Progenitor cell of endocrine pancreas (in vitro differentiated cells): ENCODE data around the gene FRMD4A. TPM values are rescaled to one million over a fixed set of nuclear protein-coding genes. Genes with fewer than 3 reads are reported as not detected.

Source experiments
- DNase-seq: peaks from one replicate; pipeline ENCODE4 v3.0.0; 2021; ENCODE audit warnings: low spot score; ENCODE audit not compliant: unreplicated experiment
- H3K27ac Mint-ChIP-seq: 2 replicates; pipeline ENCODE4 v1.8.0; 2021; ENCODE audit warnings: mild to moderate bottlenecking, moderate library complexity, mixed read lengths
- H3K27me3 Mint-ChIP-seq: 2 replicates; pipeline ENCODE4 v1.8.0; 2021; ENCODE audit warnings: mixed read lengths
- H3K36me3 Mint-ChIP-seq: 2 replicates; pipeline ENCODE4 v1.8.0; 2022; ENCODE audit warnings: mixed read lengths; ENCODE audit not compliant: insufficient read depth
- H3K4me1 Mint-ChIP-seq: 2 replicates; pipeline ENCODE4 v1.8.0; 2021; ENCODE audit warnings: low read depth, mixed read lengths
- H3K4me3 Mint-ChIP-seq: 2 replicates; pipeline ENCODE4 v1.8.0; 2021; ENCODE audit warnings: low read depth, mild to moderate bottlenecking, moderate library complexity, mixed read lengths
- H3K9me3 Mint-ChIP-seq: 2 replicates; pipeline ENCODE4 v1.8.0; 2021; ENCODE audit warnings: low read depth, mixed read lengths
- total RNA-seq: library from RNA; stranded (reverse); gene quantifications from 2 replicates; pipeline ENCODE4 v1.2.1, GENCODE V29; 2021
- TF ChIP-seq, protein P1 (sequence below): fragments of 200-600 bp; sonication (generic); IDR thresholded peaks from one replicate; pipeline ENCODE4 v1.5.0; 2021; ENCODE audit warnings: antibody characterized with exemption, mild to moderate bottlenecking; ENCODE audit not compliant: unreplicated experiment

Gene FRMD4A
- total RNA-seq, 1 donor from 2014 or later = 42.2 TPM

DNA sequence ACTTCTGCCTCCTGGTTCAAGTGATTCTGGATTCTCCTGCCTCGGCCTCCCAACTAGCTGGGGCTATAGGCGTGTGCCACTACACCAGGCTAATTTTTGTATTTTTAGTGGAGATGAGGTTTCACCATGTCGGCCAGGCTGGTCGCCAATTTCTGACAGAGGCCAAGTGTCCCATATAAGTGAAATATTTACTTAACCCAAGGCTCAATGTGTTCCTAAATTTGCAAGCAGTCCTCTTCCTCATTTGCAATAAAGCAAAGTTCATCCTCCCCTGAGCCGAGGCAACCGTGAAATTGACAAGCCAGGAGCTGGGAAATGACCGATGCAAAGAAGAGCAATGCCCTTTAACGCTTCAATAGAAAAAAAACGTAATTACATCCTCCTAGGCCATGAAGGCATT is 347.7 kb downstream of the FRMD4A start:
- H3K4me3 Mint-ChIP-seq = no peak overlapping the region
- peaks cover 3% of the 10 kb centered on the region for H3K27me3 Mint-ChIP-seq
- H3K4me1 Mint-ChIP-seq = no peaks in the 10 kb centered on the region
- DNase-seq = no peak
- TF ChIP-seq, protein P1, sequence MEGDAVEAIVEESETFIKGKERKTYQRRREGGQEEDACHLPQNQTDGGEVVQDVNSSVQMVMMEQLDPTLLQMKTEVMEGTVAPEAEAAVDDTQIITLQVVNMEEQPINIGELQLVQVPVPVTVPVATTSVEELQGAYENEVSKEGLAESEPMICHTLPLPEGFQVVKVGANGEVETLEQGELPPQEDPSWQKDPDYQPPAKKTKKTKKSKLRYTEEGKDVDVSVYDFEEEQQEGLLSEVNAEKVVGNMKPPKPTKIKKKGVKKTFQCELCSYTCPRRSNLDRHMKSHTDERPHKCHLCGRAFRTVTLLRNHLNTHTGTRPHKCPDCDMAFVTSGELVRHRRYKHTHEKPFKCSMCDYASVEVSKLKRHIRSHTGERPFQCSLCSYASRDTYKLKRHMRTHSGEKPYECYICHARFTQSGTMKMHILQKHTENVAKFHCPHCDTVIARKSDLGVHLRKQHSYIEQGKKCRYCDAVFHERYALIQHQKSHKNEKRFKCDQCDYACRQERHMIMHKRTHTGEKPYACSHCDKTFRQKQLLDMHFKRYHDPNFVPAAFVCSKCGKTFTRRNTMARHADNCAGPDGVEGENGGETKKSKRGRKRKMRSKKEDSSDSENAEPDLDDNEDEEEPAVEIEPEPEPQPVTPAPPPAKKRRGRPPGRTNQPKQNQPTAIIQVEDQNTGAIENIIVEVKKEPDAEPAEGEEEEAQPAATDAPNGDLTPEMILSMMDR = no peak
- no peaks in the 10 kb centered on the region for H3K36me3 Mint-ChIP-seq
- H3K27ac Mint-ChIP-seq = no peak overlapping the region
- no peaks in the 10 kb centered on the region for H3K9me3 Mint-ChIP-seq

DNA sequence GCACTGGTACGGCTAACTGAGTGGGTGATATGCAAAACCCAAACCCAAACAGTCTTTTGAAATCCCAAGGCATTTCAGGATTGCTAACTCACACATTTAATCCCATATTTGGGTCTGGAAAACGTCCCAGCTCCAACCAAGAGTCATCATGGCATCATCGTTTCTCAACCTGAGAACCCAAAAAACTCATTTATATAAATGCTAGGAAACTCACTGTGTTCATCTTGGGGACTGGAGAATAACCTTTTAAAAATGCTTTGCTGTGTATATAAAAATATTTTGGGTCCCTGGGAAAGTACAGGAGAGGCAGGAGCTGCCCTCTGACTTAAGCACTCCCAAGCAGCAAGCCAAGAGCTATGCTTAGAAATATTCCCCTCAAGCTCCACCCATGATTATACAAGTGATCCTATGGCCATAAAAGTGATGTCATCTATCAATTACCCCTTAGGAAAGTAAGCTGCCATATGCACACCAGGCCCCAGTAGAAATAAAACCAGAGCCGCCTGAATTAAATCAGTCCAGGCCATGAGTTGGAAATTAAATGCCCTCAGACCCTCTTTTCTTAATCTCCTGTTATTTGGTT is 352.1 kb downstream of the FRMD4A start:
- Mint-ChIP-seq H3K9me3 (peaks cover 3% of the 10 kb centered on the region), H3K27me3 (peaks cover 6% of the 10 kb centered on the region), H3K4me1 (peaks cover 2% of the 10 kb centered on the region), H3K36me3 (no peaks in the 10 kb centered on the region), H3K4me3 (no peak overlapping the region), H3K27ac (no peak overlapping the region)
- TF ChIP-seq, protein P1 = no peak
- DNase-seq = no peak

DNA sequence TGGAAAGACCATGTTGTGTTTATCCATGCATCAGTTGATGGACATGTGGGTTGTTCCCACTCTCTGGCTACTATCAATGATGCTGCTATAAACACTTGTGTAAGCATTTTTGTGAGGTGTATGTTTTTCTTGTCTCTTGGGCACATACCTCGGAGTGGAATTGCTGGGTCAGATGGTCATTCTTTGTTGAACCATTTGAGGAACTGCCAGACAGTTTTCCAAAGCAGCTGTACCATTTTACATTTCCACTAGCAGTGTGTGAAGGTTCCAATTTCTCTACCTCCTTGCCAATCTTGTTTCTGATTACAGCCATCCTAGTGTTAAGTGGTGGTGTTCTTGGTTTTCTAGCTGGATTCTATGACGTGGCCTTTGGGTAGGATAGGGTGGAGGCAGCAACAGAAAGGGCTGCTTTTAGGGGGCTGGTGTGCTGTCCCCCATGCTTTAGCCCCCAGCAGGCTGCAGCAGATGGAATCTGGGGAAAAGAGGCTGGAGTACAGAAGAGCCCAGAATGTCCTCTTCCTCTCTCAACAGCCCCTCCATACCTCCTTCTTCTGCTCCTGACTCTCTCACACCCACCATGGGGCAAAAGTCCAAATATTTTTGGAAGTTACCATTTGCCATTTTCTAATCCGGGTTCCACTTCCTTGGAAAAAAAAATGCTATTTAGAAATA is 352.7 kb downstream of the FRMD4A start:
- H3K27me3 Mint-ChIP-seq = peaks cover 6% of the 10 kb centered on the region
- no peak overlapping the region for H3K4me3 Mint-ChIP-seq
- TF ChIP-seq, protein P1 = no peak
- DNase-seq = no peak
- H3K9me3 Mint-ChIP-seq = peaks cover 3% of the 10 kb centered on the region
- no peaks in the 10 kb centered on the region for H3K36me3 Mint-ChIP-seq
- no peak overlapping the region for H3K27ac Mint-ChIP-seq
- H3K4me1 Mint-ChIP-seq = peaks cover 2% of the 10 kb centered on the region

DNA sequence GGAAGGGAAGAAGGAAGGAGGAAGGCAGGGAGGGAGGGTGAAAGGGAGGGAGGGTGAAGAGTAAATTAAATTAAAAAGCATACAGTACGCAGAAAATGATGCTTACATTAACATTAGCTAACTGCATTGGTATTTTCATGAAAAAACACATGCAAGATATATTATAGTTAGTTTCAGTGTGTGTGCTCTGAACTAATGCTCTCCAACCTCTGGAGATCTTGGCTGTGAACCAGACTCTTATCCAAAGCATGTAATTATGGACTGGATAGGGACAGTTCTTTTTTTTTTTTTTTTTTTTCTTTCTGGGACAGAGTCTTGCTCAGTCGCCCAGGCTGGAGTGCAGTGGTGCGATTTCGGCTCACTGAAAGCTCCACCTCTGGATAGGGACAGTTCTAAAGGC is 357.0 kb downstream of the FRMD4A start:
- peaks cover 3% of the 10 kb centered on the region for H3K9me3 Mint-ChIP-seq
- no peaks in the 10 kb centered on the region for H3K36me3 Mint-ChIP-seq
- TF ChIP-seq, protein P1 = no peak
- H3K4me1 Mint-ChIP-seq = peaks cover 12% of the 10 kb centered on the region
- no peak for DNase-seq
- no peak overlapping the region for H3K4me3 Mint-ChIP-seq
- no peak overlapping the region for H3K27ac Mint-ChIP-seq
- peaks cover 15% of the 10 kb centered on the region for H3K27me3 Mint-ChIP-seq

DNA sequence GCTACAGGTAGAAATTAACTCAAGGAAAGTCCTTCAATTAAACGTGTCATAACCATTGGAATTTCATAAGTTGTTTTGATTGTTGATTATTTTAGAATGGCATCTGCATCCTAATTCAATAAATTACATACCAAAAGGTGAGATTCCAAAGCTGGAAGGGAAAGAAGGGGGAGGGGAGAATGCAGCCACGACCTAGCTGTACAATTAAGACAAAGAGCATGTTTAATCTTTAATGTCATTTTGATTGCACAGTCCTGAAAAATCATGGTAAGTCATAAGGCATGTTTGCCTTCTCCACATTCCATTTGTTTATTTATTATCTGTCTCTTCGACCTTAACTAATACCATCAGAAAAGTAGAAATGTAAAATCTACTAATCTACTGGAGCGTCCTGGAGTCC is 358.1 kb downstream of the FRMD4A start:
- peaks cover 2% of the 10 kb centered on the region for H3K9me3 Mint-ChIP-seq
- TF ChIP-seq, protein P1 = no peak
- peaks cover 14% of the 10 kb centered on the region for H3K27me3 Mint-ChIP-seq
- no peaks in the 10 kb centered on the region for H3K36me3 Mint-ChIP-seq
- H3K27ac Mint-ChIP-seq = peak overlapping the region; percentile 8
- no peak overlapping the region for H3K4me3 Mint-ChIP-seq
- DNase-seq = no peak
- peaks cover 12% of the 10 kb centered on the region for H3K4me1 Mint-ChIP-seq
